K562 (cell line): Measurements from ENCODE around the gene KCNK18. TPM values are rescaled to one million over a fixed set of nuclear protein-coding genes. Genes with fewer than 3 reads are reported as not detected.
A peak's percentile ranks its signal among the peaks of the same experiment; 100 is the strongest.

ENCODE experiments used
- ARID1B ChIP-seq: fragments of 450-650 bp; IDR thresholded peaks from 2 replicates; pipeline ENCODE4 v1.6.1; 2016; ENCODE audit warnings: antibody characterized with exemption, mild to moderate bottlenecking, inconsistent platforms
- CXXC5 ChIP-seq: fragments of 250-450 bp; sonication (Bioruptor Pico); IDR thresholded peaks from 2 replicates; pipeline ENCODE4 v1.8.0; 2022; ENCODE audit warnings: inconsistent platforms, mild to moderate bottlenecking, moderate library complexity
- HNRNPLL ChIP-seq: fragments of 200-400 bp; formaldehyde crosslinking; IDR thresholded peaks from 2 replicates; pipeline ENCODE4 v1.6.1; 2017; ENCODE audit warnings: low read length, low read depth, mild to moderate bottlenecking; ENCODE audit not compliant: poor library complexity, severe bottlenecking
- NCOR1 ChIP-seq: fragments of 450-650 bp; IDR thresholded peaks from 2 replicates; pipeline ENCODE4 v1.6.1; 2016; ENCODE audit warnings: mild to moderate bottlenecking, moderate library complexity
- NFIX ChIP-seq: fragments of 250-450 bp; sonication (Bioruptor Pico); IDR thresholded peaks from 2 replicates; pipeline ENCODE4 v1.4.0; 2020; ENCODE audit warnings: low read depth, mild to moderate bottlenecking, moderate library complexity
- POLR2AphosphoS5 ChIP-seq: IDR thresholded peaks from 2 replicates; pipeline ENCODE4 v1.6.1; 2011; ENCODE audit warnings: mild to moderate bottlenecking, low read depth, low read length, moderate library complexity; ENCODE audit not compliant: control insufficient read depth, insufficient read depth
- POLR3G ChIP-seq: IDR thresholded peaks from 2 replicates; pipeline ENCODE4 v1.6.1; 2011; ENCODE audit not compliant: insufficient read length, insufficient replicate concordance; ENCODE audit errors: extremely low read depth
- RCOR1 ChIP-seq, 2 experiments: IDR thresholded peaks; 2 replicates each; pipeline ENCODE4 v1.6.1; 2012; ENCODE audit warnings: low read depth in 2 of 2, low read length in 2 of 2, borderline replicate concordance in 1 of 2, improper control_type of control experiment in 1 of 2
- TAF7 ChIP-seq: fragments of 450-650 bp; IDR thresholded peaks from 2 replicates; pipeline ENCODE4 v1.6.1; 2016; ENCODE audit warnings: missing genetic modification characterization, missing compliant biosample characterization
- ZNF121 ChIP-seq: sonication (generic); formaldehyde crosslinking; conservative IDR thresholded peaks from 2 replicates; pipeline ENCODE4 v1.8.0; 2022; ENCODE audit warnings: missing genetic modification reagents
- polyA plus RNA-seq, 8 experiments: library from polyadenylated mRNA; depleted of rRNA in 4 of 8; stranded (reverse) in 5 of 8; unstranded in 3 of 8; fragments of >200 nt; fragmentation: Nextera tagmentation in 2 of 8; fragmentation: Illumina TruSeq in 1 of 8; extraction: Ambion mirVana in 2 of 8; extraction: Trizol in 1 of 8; gene quantifications; 2 replicates each; pipeline versions ENCODE4 v1.2.1 to v1.2.3, GENCODE V29; 2011 to 2014; ENCODE audit warnings: inconsistent platforms in 1 of 8, missing spikeins in 1 of 8
- total RNA-seq, 7 experiments: library from RNA; depleted of rRNA in 6 of 7; stranded (reverse); fragments of >200 nt in 6 of 7; fragmentation: Illumina TruSeq in 2 of 7; extraction: Trizol in 2 of 7; gene quantifications; 2 replicates each; pipeline versions ENCODE4 v1.2.1 to v1.2.3, GENCODE V29; 2011 to 2021; ENCODE audit warnings: low replicate concordance in 1 of 7
- TF ChIP-seq, protein P1 (sequence below): fragments of 450-650 bp; IDR thresholded peaks from 2 replicates; pipeline ENCODE4 v1.6.1; 2017; ENCODE audit warnings: antibody characterized with exemption, mild to moderate bottlenecking
- TF ChIP-seq, protein P2 (sequence below): sonication (generic); formaldehyde crosslinking; IDR thresholded peaks from 2 replicates; pipeline ENCODE4 v1.8.0; 2022; ENCODE audit warnings: mild to moderate bottlenecking, missing genetic modification reagents, borderline replicate concordance
- TF ChIP-seq, protein P3 (sequence below): fragments of 450-650 bp; formaldehyde crosslinking; IDR thresholded peaks from 2 replicates; pipeline ENCODE4 v1.4.0; 2022; ENCODE audit warnings: missing genetic modification characterization

KCNK18 gene
- total and polyA plus RNA-seq, 9 of the 15 experiments (the other 6 are each of a cell fraction or from before 2014, with no cell fraction given): not detected

- TF ChIP-seq, protein P1, sequence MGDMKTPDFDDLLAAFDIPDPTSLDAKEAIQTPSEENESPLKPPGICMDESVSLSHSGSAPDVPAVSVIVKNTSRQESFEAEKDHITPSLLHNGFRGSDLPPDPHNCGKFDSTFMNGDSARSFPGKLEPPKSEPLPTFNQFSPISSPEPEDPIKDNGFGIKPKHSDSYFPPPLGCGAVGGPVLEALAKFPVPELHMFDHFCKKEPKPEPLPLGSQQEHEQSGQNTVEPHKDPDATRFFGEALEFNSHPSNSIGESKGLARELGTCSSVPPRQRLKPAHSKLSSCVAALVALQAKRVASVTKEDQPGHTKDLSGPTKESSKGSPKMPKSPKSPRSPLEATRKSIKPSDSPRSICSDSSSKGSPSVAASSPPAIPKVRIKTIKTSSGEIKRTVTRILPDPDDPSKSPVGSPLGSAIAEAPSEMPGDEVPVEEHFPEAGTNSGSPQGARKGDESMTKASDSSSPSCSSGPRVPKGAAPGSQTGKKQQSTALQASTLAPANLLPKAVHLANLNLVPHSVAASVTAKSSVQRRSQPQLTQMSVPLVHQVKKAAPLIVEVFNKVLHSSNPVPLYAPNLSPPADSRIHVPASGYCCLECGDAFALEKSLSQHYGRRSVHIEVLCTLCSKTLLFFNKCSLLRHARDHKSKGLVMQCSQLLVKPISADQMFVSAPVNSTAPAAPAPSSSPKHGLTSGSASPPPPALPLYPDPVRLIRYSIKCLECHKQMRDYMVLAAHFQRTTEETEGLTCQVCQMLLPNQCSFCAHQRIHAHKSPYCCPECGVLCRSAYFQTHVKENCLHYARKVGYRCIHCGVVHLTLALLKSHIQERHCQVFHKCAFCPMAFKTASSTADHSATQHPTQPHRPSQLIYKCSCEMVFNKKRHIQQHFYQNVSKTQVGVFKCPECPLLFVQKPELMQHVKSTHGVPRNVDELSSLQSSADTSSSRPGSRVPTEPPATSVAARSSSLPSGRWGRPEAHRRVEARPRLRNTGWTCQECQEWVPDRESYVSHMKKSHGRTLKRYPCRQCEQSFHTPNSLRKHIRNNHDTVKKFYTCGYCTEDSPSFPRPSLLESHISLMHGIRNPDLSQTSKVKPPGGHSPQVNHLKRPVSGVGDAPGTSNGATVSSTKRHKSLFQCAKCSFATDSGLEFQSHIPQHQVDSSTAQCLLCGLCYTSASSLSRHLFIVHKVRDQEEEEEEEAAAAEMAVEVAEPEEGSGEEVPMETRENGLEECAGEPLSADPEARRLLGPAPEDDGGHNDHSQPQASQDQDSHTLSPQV: no peak
- TF ChIP-seq POLR3G: no peak
- no peak for TF ChIP-seq ZNF121 (CRISPR knock-in tag)
- TF ChIP-seq, protein P2, sequence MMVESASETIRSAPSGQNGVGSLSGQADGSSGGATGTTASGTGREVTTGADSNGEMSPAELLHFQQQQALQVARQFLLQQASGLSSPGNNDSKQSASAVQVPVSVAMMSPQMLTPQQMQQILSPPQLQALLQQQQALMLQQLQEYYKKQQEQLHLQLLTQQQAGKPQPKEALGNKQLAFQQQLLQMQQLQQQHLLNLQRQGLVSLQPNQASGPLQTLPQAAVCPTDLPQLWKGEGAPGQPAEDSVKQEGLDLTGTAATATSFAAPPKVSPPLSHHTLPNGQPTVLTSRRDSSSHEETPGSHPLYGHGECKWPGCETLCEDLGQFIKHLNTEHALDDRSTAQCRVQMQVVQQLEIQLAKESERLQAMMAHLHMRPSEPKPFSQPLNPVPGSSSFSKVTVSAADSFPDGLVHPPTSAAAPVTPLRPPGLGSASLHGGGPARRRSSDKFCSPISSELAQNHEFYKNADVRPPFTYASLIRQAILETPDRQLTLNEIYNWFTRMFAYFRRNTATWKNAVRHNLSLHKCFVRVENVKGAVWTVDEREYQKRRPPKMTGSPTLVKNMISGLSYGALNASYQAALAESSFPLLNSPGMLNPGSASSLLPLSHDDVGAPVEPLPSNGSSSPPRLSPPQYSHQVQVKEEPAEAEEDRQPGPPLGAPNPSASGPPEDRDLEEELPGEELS: no peak
- peak; percentile 36; the same call in 1 of the 2 replicates for TF ChIP-seq POLR2AphosphoS5
- peak; percentile 75 for TF ChIP-seq ARID1B
- TF ChIP-seq NFIX (CRISPR knock-in tag): no peak
- peak; percentile 37; the same call in 1 of the 2 replicates for TF ChIP-seq NCOR1
- peak in 1 of 2 experiments; percentile 81; a peak in 2 of 4 replicates for TF ChIP-seq RCOR1 (IDR thresholded peaks at IDR 0.05; ENCODE audit: borderline replicate concordance in 1 of 2, low read depth in 2 of 2, low read length in 2 of 2)
- no peak for TF ChIP-seq HNRNPLL
- peak; percentile 60 for TF ChIP-seq CXXC5 (CRISPR knock-in tag)
- no peak for TF ChIP-seq TAF7 (tag)
- TF ChIP-seq, protein P3, sequence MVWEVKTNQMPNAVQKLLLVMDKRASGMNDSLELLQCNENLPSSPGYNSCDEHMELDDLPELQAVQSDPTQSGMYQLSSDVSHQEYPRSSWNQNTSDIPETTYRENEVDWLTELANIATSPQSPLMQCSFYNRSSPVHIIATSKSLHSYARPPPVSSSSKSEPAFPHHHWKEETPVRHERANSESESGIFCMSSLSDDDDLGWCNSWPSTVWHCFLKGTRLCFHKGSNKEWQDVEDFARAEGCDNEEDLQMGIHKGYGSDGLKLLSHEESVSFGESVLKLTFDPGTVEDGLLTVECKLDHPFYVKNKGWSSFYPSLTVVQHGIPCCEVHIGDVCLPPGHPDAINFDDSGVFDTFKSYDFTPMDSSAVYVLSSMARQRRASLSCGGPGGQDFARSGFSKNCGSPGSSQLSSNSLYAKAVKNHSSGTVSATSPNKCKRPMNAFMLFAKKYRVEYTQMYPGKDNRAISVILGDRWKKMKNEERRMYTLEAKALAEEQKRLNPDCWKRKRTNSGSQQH (CRISPR knock-in tag): no peak
Measured at GRCh38 chr10:117241541-117242462, 44.5 kb downstream of the KCNK18 start (continued).
